SK-N-SH treated with all-trans-retinoic acid at 6 μM for 48 hours (cell line): ENCODE data around the gene CCL28.

Experiments used
- ATAC-seq: fragments of 200-7000 bp; cut with Tn5 transposase; 3 replicates; pipeline ENCODE4 v1.9.1; 2020; ENCODE audit warnings: mild to moderate bottlenecking, moderate library complexity
- ARNTL ChIP-seq: fragments of 450-650 bp; formaldehyde crosslinking; IDR thresholded peaks from 2 replicates; pipeline ENCODE4 v1.5.0; 2020; ENCODE audit warnings: low read depth, mild to moderate bottlenecking, moderate library complexity, borderline replicate concordance
- CREB5 ChIP-seq: fragments of 250-450 bp; sonication (Bioruptor Pico); IDR thresholded peaks from 2 replicates; pipeline ENCODE4 v1.5.1; 2020; ENCODE audit warnings: low read depth, mild to moderate bottlenecking, moderate library complexity
- CSDC2 ChIP-seq: fragments of 250-450 bp; sonication (Bioruptor Pico); IDR thresholded peaks from 2 replicates; pipeline ENCODE4 v1.5.0; 2020; ENCODE audit warnings: mild to moderate bottlenecking, moderate library complexity
- CSRNP3 ChIP-seq: fragments of 250-450 bp; sonication (Bioruptor Pico); IDR thresholded peaks from 2 replicates; pipeline ENCODE4 v1.5.1; 2021; ENCODE audit warnings: mild to moderate bottlenecking, moderate library complexity
- ESRRG ChIP-seq: fragments of 250-450 bp; sonication (Bioruptor Pico); IDR thresholded peaks from 2 replicates; pipeline ENCODE4 v1.6.1; 2021; ENCODE audit warnings: mild to moderate bottlenecking
- GLIS3 ChIP-seq: fragments of 250-450 bp; sonication (Bioruptor Pico); IDR thresholded peaks from 2 replicates; pipeline ENCODE4 v1.5.0; 2020; ENCODE audit warnings: mild to moderate bottlenecking, moderate library complexity
- ISL1 ChIP-seq: fragments of 250-450 bp; sonication (Bioruptor Pico); IDR thresholded peaks from 2 replicates; pipeline ENCODE4 v2.1.2; 2022; ENCODE audit warnings: mild to moderate bottlenecking, moderate library complexity
- OSR1 ChIP-seq: fragments of 250-450 bp; sonication (Bioruptor Pico); IDR thresholded peaks from 2 replicates; pipeline ENCODE4 v1.8.0; 2022; ENCODE audit warnings: moderate library complexity, mild to moderate bottlenecking, inconsistent platforms
- PATZ1 ChIP-seq: fragments of 250-450 bp; sonication (Bioruptor Pico); IDR thresholded peaks from 2 replicates; pipeline ENCODE4 v1.8.0; 2020; ENCODE audit warnings: mild to moderate bottlenecking, moderate library complexity, borderline replicate concordance
- POU6F1 ChIP-seq: fragments of 250-450 bp; sonication (Bioruptor Pico); IDR thresholded peaks from 2 replicates; pipeline ENCODE4 v1.8.0; 2021; ENCODE audit warnings: low read depth, mild to moderate bottlenecking, moderate library complexity, borderline replicate concordance
- PPARA ChIP-seq: fragments of 250-450 bp; sonication (Bioruptor Pico); IDR thresholded peaks from 2 replicates; pipeline ENCODE4 v1.5.0; 2020; ENCODE audit warnings: mild to moderate bottlenecking, borderline replicate concordance
- RARB ChIP-seq: fragments of 250-450 bp; sonication (Bioruptor Pico); IDR thresholded peaks from 2 replicates; pipeline ENCODE4 v1.8.0; 2021; ENCODE audit warnings: mild to moderate bottlenecking, moderate library complexity
- SNAI2 ChIP-seq: fragments of 250-450 bp; sonication (Bioruptor Pico); IDR thresholded peaks from 2 replicates; pipeline ENCODE4 v1.5.0; 2020; ENCODE audit warnings: mild to moderate bottlenecking, moderate library complexity
- TOX ChIP-seq: fragments of 250-450 bp; sonication (Bioruptor Pico); IDR thresholded peaks from 2 replicates; pipeline ENCODE4 v1.8.0; 2021; ENCODE audit warnings: mild to moderate bottlenecking, moderate library complexity, borderline replicate concordance
- TSHZ2 ChIP-seq: fragments of 250-450 bp; sonication (Bioruptor Pico); IDR thresholded peaks from 2 replicates; pipeline ENCODE4 v1.5.0; 2020; ENCODE audit warnings: mild to moderate bottlenecking, moderate library complexity
- ZC3H10 ChIP-seq: fragments of 250-450 bp; sonication (Bioruptor Pico); IDR thresholded peaks from 2 replicates; pipeline ENCODE4 v1.5.1; 2021; ENCODE audit warnings: mild to moderate bottlenecking, moderate library complexity
- ZFP3 ChIP-seq: fragments of 250-450 bp; sonication (Bioruptor Pico); IDR thresholded peaks from 2 replicates; pipeline ENCODE4 v1.5.0; 2020; ENCODE audit warnings: mild to moderate bottlenecking, moderate library complexity
- ZFP30 ChIP-seq: fragments of 450-650 bp; formaldehyde crosslinking; IDR thresholded peaks from 2 replicates; pipeline ENCODE4 v1.5.0; 2022; ENCODE audit warnings: mild to moderate bottlenecking, moderate library complexity
- ZNF565 ChIP-seq: fragments of 450-650 bp; formaldehyde crosslinking; conservative IDR thresholded peaks from 2 replicates; pipeline ENCODE4 v1.5.0; 2020; ENCODE audit warnings: low read depth, mild to moderate bottlenecking, moderate library complexity
- ZNF70 ChIP-seq: fragments of 450-650 bp; formaldehyde crosslinking; IDR thresholded peaks from 2 replicates; pipeline ENCODE4 v1.5.0; 2020; ENCODE audit warnings: mild to moderate bottlenecking, moderate library complexity

Gene CCL28

GRCh38 chr5:43371821-43372220 is 40.4 kb downstream of the CCL28 start:
- no peak for ATAC-seq
- no peak for TF ChIP-seq CSDC2 (CRISPR knock-in tag)
- TF ChIP-seq RARB (CRISPR knock-in tag), result no peak
- TF ChIP-seq TOX (CRISPR knock-in tag), result no peak
- no peak for TF ChIP-seq ZFP3
- no peak for TF ChIP-seq PATZ1 (CRISPR knock-in tag)
- no peak for TF ChIP-seq ESRRG (CRISPR knock-in tag)
- no peak for TF ChIP-seq PPARA (CRISPR knock-in tag)
- TF ChIP-seq TSHZ2 (CRISPR knock-in tag), result no peak
- no peak for TF ChIP-seq POU6F1 (CRISPR knock-in tag)
- TF ChIP-seq OSR1 (CRISPR knock-in tag), result no peak
- TF ChIP-seq CSRNP3 (CRISPR knock-in tag), result no peak
- no peak for TF ChIP-seq ZFP30
- no peak for TF ChIP-seq ZNF565 (CRISPR knock-in tag)
- no peak for TF ChIP-seq SNAI2 (CRISPR knock-in tag)
- no peak for TF ChIP-seq GLIS3
- no peak for TF ChIP-seq ARNTL (CRISPR knock-in tag)
- no peak for TF ChIP-seq ISL1 (CRISPR knock-in tag)
- no peak for TF ChIP-seq ZC3H10 (CRISPR knock-in tag)
- no peak for TF ChIP-seq ZNF70 (CRISPR knock-in tag)

- ATAC-seq, result no peak
- TF ChIP-seq POU6F1 (CRISPR knock-in tag) (no peak), ARNTL (CRISPR knock-in tag) (no peak), TSHZ2 (CRISPR knock-in tag) (no peak), ISL1 (CRISPR knock-in tag) (no peak), CREB5 (CRISPR knock-in tag) (no peak), ZC3H10 (CRISPR knock-in tag) (no peak), ZFP3 (no peak)
Measured at GRCh38 chr5:43370352-43370751, 41.8 kb downstream of the CCL28 start.
